ENCODE measurements around the gene GPR183.

The GPR183 gene

DNA sequence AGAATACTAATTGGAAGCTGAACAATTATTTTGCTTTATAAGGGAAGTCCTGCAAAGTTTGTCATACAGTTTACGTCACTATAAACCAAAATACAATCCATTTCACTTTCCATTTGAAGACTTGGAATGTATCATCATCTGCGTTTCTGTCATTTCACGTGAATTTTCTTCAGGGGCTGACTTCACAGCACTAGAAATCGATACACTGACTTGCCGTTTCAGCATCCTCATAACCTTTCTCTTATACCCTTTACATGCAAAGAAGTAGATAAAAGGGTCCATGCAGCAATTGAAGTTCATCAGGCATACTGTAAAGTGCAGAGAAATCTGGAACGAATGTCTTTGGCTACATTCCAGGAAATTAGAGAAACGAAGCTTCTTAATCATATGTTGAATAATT is 12.2 kb downstream of the GPR183 start:
- no peak for DNase-seq (ENCODE audit: low read depth in 1 of 2, low spot score in 1 of 2)
- in situ Hi-C loops (cut with HindIII; ENCODE audit: low pct_unique_long_range_greater_than_20kb, low sequenced_read_pairs), result no loop called here
- no peak for TF ChIP-seq JUND (IDR thresholded peaks at IDR 0.05; ENCODE audit: low read depth)

DNA sequence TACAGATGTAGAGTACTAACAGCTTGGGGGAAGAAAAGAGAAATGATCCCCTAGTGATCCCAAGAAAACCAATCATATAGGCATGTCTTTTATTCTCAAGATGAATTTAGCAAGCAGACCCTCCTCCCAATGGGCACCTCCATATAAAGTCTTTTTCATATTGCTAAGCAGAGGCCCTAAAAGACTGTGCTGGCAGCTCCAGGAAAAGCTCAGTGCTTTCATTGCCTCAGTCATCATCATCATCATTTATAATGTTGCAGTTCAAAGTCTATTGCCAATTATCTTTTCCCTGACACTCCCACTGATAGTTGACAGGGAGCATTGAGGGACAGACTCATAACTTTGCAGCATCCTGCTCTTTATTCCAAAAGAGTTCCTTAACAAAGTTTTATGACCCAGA is 13.0 kb downstream of the GPR183 start:
- no peak for DNase-seq (ENCODE audit: low read depth in 1 of 2, low spot score in 1 of 2)
- TF ChIP-seq JUND (IDR thresholded peaks at IDR 0.05; ENCODE audit: low read depth), result no peak
- in situ Hi-C loops (cut with HindIII; ENCODE audit: low pct_unique_long_range_greater_than_20kb, low sequenced_read_pairs), result no loop called here

DNA sequence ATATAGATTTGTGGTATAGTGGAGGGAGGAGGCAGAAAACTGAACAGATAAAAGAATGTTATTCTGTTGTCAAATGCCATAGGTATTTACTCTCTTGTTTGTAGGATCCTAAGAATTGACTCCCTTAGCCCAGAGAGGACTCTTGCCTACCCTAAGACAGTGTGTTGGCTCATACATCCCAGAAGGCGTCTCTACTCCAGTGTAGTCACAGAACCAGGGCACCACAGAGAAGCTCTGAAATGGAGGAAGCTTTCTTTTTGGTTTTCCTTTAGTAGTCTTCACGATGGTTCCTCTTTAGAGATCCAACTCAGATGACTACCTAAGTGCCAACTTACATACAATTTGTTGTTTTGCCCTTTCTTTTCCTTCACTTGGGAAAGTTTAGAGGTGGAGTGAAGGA is 14.0 kb downstream of the GPR183 start:
- in situ Hi-C loops (cut with HindIII; ENCODE audit: low pct_unique_long_range_greater_than_20kb, low sequenced_read_pairs), result no loop called here
- no peak for TF ChIP-seq JUND (IDR thresholded peaks at IDR 0.05; ENCODE audit: low read depth)
- DNase-seq (ENCODE audit: low read depth in 1 of 2, low spot score in 1 of 2), result no peak

DNA sequence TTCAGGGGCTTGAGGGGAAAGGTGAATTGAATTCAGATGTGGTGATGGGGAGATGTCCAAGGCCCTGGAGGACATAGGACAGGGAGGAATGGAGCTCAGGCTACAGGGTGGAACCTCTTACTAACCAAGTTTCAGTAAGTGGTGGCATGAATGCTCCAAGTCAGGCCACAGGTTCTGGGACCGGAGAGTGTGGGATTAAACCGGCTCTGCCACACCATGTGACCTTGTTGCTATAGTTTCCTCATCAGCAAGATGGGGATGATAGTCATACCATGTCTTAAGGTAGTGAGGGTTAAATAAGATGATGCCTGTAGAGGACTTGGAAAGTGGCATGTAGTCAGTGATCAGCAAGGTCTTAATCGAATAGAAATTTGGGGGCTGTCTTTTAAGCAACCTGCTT is 16.3 kb downstream of the GPR183 start:
- TF ChIP-seq JUND (IDR thresholded peaks at IDR 0.05; ENCODE audit: low read depth), result no peak
- in situ Hi-C loops (cut with HindIII; ENCODE audit: low pct_unique_long_range_greater_than_20kb, low sequenced_read_pairs), result no loop called here

DNA sequence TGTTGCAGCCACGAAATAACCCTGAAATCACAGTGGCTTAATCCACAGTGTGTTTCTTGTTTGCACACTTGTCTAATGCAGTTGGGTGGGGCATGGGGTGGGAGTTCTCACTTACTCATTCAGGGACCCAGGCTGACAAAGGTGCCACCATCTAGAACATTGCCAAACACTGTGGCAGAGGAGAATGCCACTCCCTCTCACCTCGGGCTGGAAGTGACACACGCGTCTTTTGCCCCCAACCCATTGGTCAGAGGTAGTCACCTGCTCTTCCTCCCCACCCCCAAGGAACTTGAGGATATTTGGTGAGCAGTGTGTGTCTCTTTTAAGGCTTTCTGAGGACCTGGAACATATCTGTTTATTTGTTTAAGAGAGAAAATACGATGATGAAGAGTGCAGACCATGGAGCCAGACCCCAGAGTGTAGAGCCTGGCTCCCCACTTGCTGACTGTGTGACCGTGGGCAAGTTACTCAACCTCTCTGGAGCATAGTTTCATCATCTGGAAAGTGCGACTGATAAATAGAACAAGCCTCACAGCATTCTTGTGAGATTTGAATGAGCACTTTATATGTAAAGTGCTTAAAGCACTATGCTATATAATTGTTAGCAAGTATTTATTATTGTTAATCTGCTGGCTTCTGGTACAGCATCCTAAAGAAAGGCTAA is 17.4 kb downstream of the GPR183 start:
- in situ Hi-C loops (cut with HindIII; ENCODE audit: low pct_unique_long_range_greater_than_20kb, low sequenced_read_pairs), result no loop called here
- DNase-seq (ENCODE audit: low read depth in 1 of 2, low spot score in 1 of 2), result no peak
- TF ChIP-seq JUND (IDR thresholded peaks at IDR 0.05; ENCODE audit: low read depth), result no peak

More for the DNA sequence above, 16.3 kb downstream of the GPR183 start:
- peak in 1 of 2 experiments; percentile 1 for DNase-seq (ENCODE audit: low read depth in 1 of 2, low spot score in 1 of 2)

DNA sequence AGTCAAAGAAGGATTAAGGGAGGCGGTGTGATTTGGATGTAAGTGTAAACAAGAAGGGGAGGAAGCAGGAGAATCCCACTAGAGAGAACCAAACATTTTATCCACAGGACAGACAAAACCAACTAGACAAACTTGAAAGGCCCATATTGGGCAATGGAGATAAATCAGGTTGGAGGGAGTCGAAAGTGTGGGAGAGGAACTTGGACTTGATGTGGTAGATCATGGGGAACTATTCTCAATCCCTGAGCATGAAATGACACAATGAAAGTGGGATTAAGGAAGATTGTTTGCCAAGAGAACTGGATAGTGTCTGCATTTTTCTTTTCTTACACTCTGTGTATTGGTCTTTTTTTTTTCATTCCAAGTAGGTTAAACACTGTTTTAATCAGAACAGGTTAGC is 17.9 kb downstream of the GPR183 start:
- no peak for TF ChIP-seq JUND (IDR thresholded peaks at IDR 0.05; ENCODE audit: low read depth)
- DNase-seq (ENCODE audit: low read depth in 1 of 2, low spot score in 1 of 2), result no peak
- in situ Hi-C loops (cut with HindIII; ENCODE audit: low pct_unique_long_range_greater_than_20kb, low sequenced_read_pairs), result no loop called here

DNA sequence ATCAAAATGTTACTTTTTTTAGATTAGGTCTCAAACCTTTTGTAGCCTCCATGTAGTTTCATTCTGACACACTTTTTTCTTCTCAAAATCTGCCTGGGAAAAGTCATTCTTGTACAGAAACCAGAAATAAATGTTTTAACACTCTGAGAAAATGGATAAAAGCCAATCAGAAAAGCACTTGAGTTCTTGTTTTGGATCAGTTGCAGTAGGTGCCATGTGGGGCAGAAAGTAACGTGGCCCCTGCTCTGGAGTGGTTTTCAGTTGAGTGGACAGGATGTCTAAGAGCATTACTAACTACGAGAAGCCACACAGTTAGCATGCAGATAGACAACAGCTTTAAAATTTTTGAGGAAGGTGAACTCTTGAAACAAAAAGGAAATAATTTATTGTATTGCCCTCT is 19.1 kb downstream of the GPR183 start:
- TF ChIP-seq JUND (IDR thresholded peaks at IDR 0.05; ENCODE audit: low read depth), result no peak
- in situ Hi-C loops (cut with HindIII; ENCODE audit: low pct_unique_long_range_greater_than_20kb, low sequenced_read_pairs), result no loop called here
- no peak for DNase-seq (ENCODE audit: low read depth in 1 of 2, low spot score in 1 of 2)

DNA sequence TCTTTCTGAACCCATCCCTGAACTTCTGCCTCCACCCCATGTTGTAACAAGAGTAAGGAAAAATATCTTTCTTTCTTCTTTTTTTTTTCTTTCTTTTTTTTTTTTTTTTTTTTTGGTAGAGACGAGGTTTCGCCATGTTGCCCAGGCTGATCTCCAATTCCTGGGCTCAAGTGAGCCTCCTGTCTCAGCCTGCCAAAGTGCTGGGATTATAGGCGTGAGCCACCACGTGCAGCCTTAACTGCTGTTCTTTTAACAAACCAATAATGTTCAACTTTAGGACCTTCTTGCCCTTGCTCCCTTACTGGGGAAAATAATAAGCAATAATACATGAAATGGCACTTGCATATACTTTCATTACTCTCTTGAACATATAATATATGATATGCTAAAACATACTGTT is 19.6 kb downstream of the GPR183 start:
- in situ Hi-C loops (cut with HindIII; ENCODE audit: low pct_unique_long_range_greater_than_20kb, low sequenced_read_pairs), result no loop called here
- no peak for DNase-seq (ENCODE audit: low read depth in 1 of 2, low spot score in 1 of 2)
- TF ChIP-seq JUND (IDR thresholded peaks at IDR 0.05; ENCODE audit: low read depth), result no peak

DNA sequence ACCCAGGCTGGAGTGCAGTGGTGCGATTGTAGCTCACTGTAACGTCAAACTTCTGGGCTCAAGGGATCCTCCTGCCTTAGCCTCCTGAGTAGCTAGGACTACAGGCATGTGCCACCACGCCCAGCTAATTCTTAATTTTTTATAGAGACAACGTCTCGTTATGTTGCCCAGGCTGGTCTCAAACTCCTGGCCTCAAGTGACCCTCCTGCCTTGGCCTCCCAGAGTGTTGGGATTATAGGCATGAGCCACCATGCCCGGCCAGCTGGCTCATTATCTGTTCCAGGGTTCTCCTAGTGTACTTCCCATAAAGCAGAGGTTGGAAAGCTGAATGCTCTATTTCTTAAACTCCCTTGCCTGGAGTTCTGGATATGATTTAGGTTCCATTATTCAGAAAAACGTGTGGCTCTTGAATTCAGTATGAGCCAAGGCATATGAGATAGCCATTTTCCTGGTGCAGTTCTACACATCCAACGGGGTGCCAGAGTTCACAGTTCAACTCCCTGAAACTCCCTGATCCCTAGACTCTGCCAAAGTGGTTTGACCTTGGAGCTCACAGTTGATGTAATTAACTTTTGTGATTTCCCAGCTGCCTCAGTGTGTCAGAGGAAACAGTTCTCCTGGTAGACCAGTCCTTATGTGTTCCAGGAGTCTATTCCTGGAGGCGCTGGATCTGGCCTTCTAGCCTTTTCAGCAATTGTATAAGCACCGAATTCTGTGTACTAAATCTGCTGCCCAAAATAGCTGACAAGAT is 21.6 kb downstream of the GPR183 start:
- in situ Hi-C loops (cut with HindIII; ENCODE audit: low pct_unique_long_range_greater_than_20kb, low sequenced_read_pairs), result no loop called here
- no peak for TF ChIP-seq JUND (IDR thresholded peaks at IDR 0.05; ENCODE audit: low read depth)
- DNase-seq (ENCODE audit: low read depth in 1 of 2, low spot score in 1 of 2), result no peak

DNA sequence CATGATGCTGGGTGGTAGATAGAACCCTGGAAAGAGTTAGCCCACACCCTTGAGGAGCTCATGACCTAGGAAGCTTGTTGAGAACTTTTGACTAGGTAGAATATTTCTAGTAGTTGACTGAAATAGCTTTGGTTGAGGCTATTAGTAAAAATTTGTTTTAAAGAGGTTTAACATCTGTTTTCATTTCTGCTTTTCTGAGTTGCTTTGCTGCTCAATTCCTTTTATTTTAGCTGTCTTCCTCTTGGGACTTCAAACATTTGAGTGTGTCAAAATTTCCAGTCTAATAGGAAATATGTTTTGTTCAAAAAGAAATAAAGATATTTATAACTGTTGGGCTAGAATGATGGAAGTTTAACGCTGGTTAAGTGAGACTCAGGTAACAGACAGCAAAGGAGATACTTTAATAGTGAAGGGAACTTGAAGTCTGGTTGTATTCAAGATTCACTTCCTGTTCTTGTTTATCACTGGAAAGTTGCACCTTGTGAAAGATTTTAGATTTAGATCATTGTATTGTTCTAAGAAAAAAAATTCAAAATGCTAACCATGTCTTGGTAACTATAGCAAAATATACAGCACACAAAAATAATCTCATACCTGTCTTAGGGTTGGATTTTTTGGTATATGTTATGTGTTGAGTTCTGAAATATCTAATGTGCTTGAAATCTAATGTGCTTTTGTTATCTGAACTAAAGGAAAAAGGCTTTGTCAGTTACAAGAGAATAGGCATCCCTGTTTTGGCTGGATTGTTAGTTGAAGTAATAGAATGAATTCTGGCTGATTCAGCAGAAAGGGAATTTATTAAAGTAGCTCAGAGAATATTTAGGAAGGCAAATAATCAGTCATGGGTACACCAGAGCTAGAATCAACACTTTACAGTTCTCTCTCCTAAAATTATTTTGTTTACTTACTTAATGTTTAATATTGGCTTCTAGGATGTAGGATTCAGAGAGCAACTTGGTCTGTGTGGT is 24.7 kb downstream of the GPR183 start:
- no peak for DNase-seq (ENCODE audit: low read depth in 1 of 2, low spot score in 1 of 2)
- no peak for TF ChIP-seq JUND (IDR thresholded peaks at IDR 0.05; ENCODE audit: low read depth)
- in situ Hi-C loops (cut with HindIII; ENCODE audit: low pct_unique_long_range_greater_than_20kb, low sequenced_read_pairs), result no loop called here

DNA sequence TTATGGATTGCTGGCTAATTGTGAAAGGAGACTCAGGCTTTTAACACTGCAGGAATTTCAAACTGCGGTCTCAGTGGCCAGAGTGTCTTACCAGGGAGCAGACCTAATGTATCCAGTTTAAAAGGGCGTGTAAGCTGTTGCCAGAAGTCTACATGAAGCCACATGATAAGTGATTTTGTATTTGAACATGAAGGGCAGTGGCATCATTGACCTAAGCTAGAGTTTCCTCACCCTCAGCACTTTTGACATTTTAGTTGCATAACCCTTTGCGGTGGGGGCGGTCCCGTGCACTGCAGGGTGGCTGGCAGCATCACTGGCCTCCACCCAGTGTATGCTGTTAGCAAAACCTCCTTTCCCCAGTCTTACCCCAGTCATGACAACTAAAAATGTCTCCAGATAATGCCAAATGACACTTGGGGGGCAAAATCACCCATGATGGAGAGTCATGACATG is 25.4 kb downstream of the GPR183 start:
- in situ Hi-C loops (cut with HindIII; ENCODE audit: low pct_unique_long_range_greater_than_20kb, low sequenced_read_pairs), result no loop called here
- no peak for DNase-seq (ENCODE audit: low read depth in 1 of 2, low spot score in 1 of 2)
- TF ChIP-seq JUND (IDR thresholded peaks at IDR 0.05; ENCODE audit: low read depth), result no peak

DNA sequence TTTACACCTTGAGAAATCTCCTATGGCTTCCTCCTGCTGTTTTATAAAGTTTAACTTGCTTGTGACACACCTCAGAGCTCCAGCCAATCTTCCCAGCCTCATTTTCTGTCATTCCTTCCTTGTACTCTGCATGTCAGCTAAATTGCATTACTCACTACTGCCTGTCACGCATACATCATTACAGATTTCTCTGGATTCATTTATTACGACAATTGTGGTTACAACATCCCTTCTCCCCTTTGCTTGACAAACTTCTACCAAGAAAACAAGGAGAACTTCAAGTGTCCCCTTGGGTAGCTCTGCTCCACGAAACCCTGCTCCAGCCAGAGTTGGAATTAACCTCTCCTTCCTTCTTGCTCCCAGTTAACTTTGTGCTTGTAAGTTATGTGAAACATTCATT is 27.0 kb downstream of the GPR183 start:
- in situ Hi-C loops (cut with HindIII; ENCODE audit: low pct_unique_long_range_greater_than_20kb, low sequenced_read_pairs), result no loop called here
- no peak for DNase-seq (ENCODE audit: low read depth in 1 of 2, low spot score in 1 of 2)
- no peak for TF ChIP-seq JUND (IDR thresholded peaks at IDR 0.05; ENCODE audit: low read depth)

Measured in T47D (cell line).